OCI-LY1 (cell line): ENCODE data around the gene PI16.

ENCODE experiments used
- H2AFZ ChIP-seq: fragments of 200-600 bp; sonication (generic), shearing (Covaris generic); 2 replicates; pipeline ENCODE4 v1.6.0; 2014; ENCODE audit warnings: antibody characterized with exemption, mild to moderate bottlenecking, low read length
- H3F3A ChIP-seq: fragments of 200-600 bp; sonication (generic), shearing (Covaris generic); 2 replicates; pipeline ENCODE4 v1.6.0; 2014; ENCODE audit warnings: mild to moderate bottlenecking, antibody characterized with exemption, low read length, moderate library complexity; ENCODE audit not compliant: insufficient read depth
- H3K27ac ChIP-seq: fragments of 200-600 bp; sonication (generic); 2 replicates; pipeline ENCODE4 v1.5.1; 2014; ENCODE audit warnings: low read length, mixed run types, mild to moderate bottlenecking, low read depth; ENCODE audit not compliant: poor library complexity, severe bottlenecking
- H3K27me3 ChIP-seq: fragments of 200-600 bp; sonication (generic); 2 replicates; pipeline ENCODE4 v1.6.0; 2014; ENCODE audit warnings: antibody characterized with exemption, mild to moderate bottlenecking, low read length, moderate library complexity; ENCODE audit not compliant: insufficient read depth
- H3K36me3 ChIP-seq: fragments of 200-600 bp; sonication (generic); 2 replicates; pipeline ENCODE4 v1.6.1; 2014; ENCODE audit warnings: mild to moderate bottlenecking, antibody characterized with exemption, low read length, moderate library complexity, mixed read lengths; ENCODE audit not compliant: insufficient read depth
- H3K4me1 ChIP-seq: fragments of 200-600 bp; sonication (generic); 2 replicates; pipeline ENCODE4 v1.5.1; 2014; ENCODE audit warnings: mild to moderate bottlenecking, low read length, moderate library complexity; ENCODE audit not compliant: insufficient read depth, severe bottlenecking
- H3K4me2 ChIP-seq: fragments of 200-600 bp; sonication (generic), shearing (Covaris generic); 2 replicates; pipeline ENCODE4 v1.6.1; 2014; ENCODE audit warnings: low read length
- H3K4me3 ChIP-seq: fragments of 200-600 bp; sonication (generic); 2 replicates; pipeline ENCODE4 v1.5.1; 2014; ENCODE audit warnings: low read length, low read depth, mild to moderate bottlenecking, mixed read lengths; ENCODE audit not compliant: poor library complexity, severe bottlenecking
- H3K79me2 ChIP-seq: fragments of 200-600 bp; shearing (Covaris generic); 2 replicates; pipeline ENCODE4 v1.6.1; 2016; ENCODE audit warnings: mixed run types, low read length, mixed read lengths; ENCODE audit not compliant: insufficient read depth
- H3K9ac ChIP-seq: fragments of 200-600 bp; sonication (generic), shearing (Covaris generic); 2 replicates; pipeline ENCODE4 v1.6.1; 2014; ENCODE audit warnings: mild to moderate bottlenecking, low read length, mixed read lengths
- H3K9me2 ChIP-seq: fragments of 200-600 bp; sonication (generic), shearing (Covaris generic); 2 replicates; pipeline ENCODE4 v1.6.1; 2014; ENCODE audit warnings: low read depth, mild to moderate bottlenecking, low read length, mixed read lengths
- H3K9me3 ChIP-seq: fragments of 200-600 bp; shearing (Covaris generic); 2 replicates; pipeline ENCODE4 v1.6.1; 2014; ENCODE audit warnings: low read length, mixed read lengths
- H4K20me1 ChIP-seq: fragments of 200-600 bp; sonication (generic), shearing (Covaris generic); 2 replicates; pipeline ENCODE4 v1.6.0; 2016; ENCODE audit warnings: mild to moderate bottlenecking, low read length; ENCODE audit not compliant: insufficient read depth
- EZH2 ChIP-seq: fragments of 200-600 bp; sonication (generic), shearing (Covaris generic); IDR thresholded peaks from 2 replicates; pipeline ENCODE4 v1.8.0; 2017; ENCODE audit warnings: borderline replicate concordance, mixed run types, mild to moderate bottlenecking, antibody characterized with exemption, low read length, moderate library complexity, mixed read lengths
- TF ChIP-seq, protein P1 (sequence below): fragments of 200-600 bp; sonication (generic), shearing (Covaris generic); IDR thresholded peaks from 2 replicates; pipeline ENCODE4 v1.5.1; 2017; ENCODE audit warnings: mild to moderate bottlenecking, antibody characterized with exemption, low read length, moderate library complexity, mixed read lengths

Gene PI16

DNA sequence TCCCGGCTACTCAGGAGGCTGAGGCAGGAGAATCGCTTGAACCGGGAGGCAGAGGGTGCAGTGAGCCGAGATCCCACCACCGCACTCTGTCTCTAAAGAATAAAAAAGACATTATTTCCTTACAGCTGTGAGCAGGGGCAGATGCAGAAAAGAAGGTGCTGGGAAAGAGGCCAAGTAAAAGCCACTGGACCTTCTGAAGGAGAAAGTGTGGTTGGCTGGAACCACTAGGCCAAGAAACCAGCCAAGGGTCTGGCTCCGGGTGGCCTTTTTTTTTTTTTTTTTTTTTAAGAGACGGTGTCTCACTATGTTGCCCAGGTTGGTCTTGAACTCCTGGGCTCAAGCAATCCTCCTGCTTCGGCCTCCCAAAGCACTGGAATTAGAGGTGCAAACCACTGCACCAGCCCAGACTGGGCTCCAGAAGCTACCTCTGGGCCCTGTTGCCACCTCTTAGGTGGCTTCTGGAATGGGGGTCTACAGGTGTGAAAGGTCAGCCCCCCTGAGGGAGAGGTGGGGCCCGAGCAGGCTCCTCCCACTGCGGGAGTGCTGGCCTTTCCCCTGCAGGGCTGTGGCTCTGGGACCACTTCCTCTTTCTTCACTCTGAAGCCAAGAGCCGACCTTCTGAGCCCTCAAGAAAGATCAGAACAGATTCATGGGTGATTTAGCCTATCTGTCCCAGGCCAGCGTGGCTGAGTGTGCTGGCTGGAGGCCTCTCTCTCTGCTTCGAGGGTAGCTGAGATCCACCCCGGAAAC, 50.7 kb downstream of the PI16 start, which contains the start of gene FGD2:
Gene FGD2, plus strand, starts transcription at position 595 of the 750 bp plus-strand sequence. CDS start 163 bp downstream, outside the sequence.
- Histone ChIP-seq H3K9me2 (no peaks in the 10 kb centered on the region), H3K36me3 (no peaks in the 10 kb centered on the region), H3K9ac (peak within 1 kb of the TSS; percentile 67), H3K27ac (peak within 1 kb of the TSS; percentile 51), H3K79me2 (no peaks in the 10 kb centered on the region), H3K4me1 (peaks cover 40% of the 10 kb centered on the region), H2AFZ (no peak within 1 kb of the TSS), H3K4me3 (peak within 1 kb of the TSS; percentile 68), H3K27me3 (no peaks in the 10 kb centered on the region), H3K4me2 (peak within 1 kb of the TSS; percentile 85), H3F3A (no peaks in the 10 kb centered on the region), H3K9me3 (no peaks in the 10 kb centered on the region), H4K20me1 (no peaks in the 10 kb centered on the region)
- TF ChIP-seq, protein P1, sequence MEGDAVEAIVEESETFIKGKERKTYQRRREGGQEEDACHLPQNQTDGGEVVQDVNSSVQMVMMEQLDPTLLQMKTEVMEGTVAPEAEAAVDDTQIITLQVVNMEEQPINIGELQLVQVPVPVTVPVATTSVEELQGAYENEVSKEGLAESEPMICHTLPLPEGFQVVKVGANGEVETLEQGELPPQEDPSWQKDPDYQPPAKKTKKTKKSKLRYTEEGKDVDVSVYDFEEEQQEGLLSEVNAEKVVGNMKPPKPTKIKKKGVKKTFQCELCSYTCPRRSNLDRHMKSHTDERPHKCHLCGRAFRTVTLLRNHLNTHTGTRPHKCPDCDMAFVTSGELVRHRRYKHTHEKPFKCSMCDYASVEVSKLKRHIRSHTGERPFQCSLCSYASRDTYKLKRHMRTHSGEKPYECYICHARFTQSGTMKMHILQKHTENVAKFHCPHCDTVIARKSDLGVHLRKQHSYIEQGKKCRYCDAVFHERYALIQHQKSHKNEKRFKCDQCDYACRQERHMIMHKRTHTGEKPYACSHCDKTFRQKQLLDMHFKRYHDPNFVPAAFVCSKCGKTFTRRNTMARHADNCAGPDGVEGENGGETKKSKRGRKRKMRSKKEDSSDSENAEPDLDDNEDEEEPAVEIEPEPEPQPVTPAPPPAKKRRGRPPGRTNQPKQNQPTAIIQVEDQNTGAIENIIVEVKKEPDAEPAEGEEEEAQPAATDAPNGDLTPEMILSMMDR = no peak
- TF ChIP-seq EZH2 = no peak

DNA sequence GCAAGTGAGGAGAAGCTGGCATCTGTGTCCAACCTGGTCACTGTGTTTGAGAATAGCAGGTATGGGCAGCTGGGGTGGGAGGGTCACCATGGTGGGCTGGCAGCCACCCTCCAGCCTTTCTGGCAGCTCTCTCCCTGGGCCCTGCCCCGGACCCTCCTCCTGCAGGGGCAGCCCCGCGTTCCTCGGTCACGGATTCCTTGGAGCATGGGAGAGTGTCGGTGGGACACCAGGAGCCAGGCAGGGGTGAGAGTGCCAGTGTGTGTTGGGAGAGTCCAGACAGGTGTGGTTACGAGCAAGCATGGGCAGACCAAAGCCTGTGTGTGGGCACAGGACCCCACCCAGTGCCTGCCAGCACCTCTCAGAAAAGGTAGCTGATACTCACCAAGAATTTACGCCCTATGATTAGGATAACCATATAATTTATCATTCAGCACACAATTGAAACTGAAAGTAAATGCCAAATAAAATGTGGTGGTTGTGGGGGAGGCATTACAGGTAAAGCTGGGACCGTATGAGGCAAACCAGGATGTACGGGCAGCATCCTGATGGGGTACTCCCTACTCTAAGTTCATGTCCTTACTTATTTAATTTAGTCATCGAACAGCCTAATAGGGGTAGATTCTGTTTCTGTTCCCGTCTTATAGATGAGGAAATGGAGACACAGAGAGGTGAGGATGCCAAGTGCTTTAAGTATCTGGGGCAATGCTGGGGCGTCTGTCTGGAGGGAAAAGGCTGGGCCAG, 51.5 kb downstream of the PI16 start:
- H3K4me1 ChIP-seq = peaks cover 40% of the 10 kb centered on the region
- no peaks in the 10 kb centered on the region for H4K20me1 ChIP-seq
- H3K27ac ChIP-seq = peak overlapping the region; percentile 51
- peak overlapping the region; percentile 68 for H3K4me3 ChIP-seq
- H3K9me2 ChIP-seq = no peaks in the 10 kb centered on the region
- H3K4me2 ChIP-seq = peak overlapping the region; percentile 85
- H3K9ac ChIP-seq = peak overlapping the region; percentile 67
- H3K9me3 ChIP-seq = no peaks in the 10 kb centered on the region
- no peaks in the 10 kb centered on the region for H3F3A ChIP-seq
- H3K79me2 ChIP-seq = no peaks in the 10 kb centered on the region
- TF ChIP-seq EZH2 = no peak
- TF ChIP-seq, protein P1 = no peak
- no peak overlapping the region for H2AFZ ChIP-seq
- H3K36me3 ChIP-seq = no peaks in the 10 kb centered on the region
- H3K27me3 ChIP-seq = no peaks in the 10 kb centered on the region

DNA sequence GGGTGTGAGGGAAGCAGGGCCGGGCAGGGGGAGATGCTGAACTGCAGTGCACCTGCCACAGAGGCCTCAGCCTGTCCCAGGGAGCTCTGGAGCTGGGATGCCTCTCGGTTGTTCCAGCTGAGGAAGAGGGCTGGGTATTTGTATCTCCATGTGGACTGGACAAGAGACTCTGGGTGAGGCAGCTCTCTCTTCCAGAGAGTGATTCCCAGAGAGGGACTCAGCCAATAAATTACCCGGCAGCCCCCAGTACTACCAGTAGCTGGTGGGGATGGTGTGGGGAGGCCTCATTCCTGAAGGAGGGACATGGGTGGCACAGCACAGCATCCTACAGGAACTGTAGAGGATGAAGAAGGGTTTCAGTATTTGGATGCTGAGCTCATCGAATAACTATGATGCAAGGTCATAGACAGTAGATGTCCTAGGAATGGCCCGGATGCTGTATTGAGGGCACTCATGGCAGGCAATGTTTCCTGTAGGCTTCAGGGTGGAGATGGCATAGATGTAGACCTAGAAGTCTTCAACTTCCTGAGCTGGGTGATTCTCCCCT, 52.3 kb downstream of the PI16 start:
- Histone ChIP-seq H3K79me2 (no peaks in the 10 kb centered on the region), H3K27ac (no peak overlapping the region), H3K9ac (peak overlapping the region; percentile 67; the same call in 1 of the 2 replicates), H3K4me3 (peak overlapping the region; percentile 68), H3K9me2 (no peaks in the 10 kb centered on the region), H2AFZ (no peak overlapping the region), H3K4me2 (peak overlapping the region; percentile 85), H3K27me3 (no peaks in the 10 kb centered on the region), H3K4me1 (peaks cover 40% of the 10 kb centered on the region), H4K20me1 (no peaks in the 10 kb centered on the region), H3F3A (no peaks in the 10 kb centered on the region), H3K9me3 (no peaks in the 10 kb centered on the region), H3K36me3 (no peaks in the 10 kb centered on the region)
- TF ChIP-seq EZH2 = no peak
- TF ChIP-seq, protein P1 = no peak
